CD4-positive, alpha-beta T cell treated with Interleukin-15 for 1 hour (primary cell): ENCODE measurements around the gene HDX.
"Not testable (repeated sequence)": the region's sequence is repeated elsewhere in the genome, so short reads cannot be mapped to it uniquely, and the experiment has no call there.

Experiments used
- DNase-seq: peaks from one replicate; pipeline ENCODE4 v3.0.0-alpha.2; 2020

The HDX gene

DNA sequence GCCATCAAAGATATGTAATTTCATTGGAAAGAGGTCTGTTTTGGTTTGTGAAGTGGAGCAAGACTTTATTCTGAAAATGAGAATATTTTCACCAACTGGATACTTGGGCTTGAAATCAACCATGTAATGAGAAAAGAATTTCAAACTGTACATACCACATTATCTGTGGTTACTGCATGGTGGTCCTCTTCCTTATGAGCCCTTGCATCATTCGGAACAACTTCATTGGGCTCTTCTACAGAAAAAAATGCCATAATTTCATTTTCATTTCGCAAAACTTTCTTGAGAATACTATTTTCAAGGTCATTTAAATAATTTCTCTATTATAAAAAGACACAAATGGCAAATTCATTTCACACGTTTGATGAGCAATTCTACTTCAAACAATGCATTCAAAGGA lies 165.6 kb downstream of the HDX start:
- no peak for DNase-seq

DNA sequence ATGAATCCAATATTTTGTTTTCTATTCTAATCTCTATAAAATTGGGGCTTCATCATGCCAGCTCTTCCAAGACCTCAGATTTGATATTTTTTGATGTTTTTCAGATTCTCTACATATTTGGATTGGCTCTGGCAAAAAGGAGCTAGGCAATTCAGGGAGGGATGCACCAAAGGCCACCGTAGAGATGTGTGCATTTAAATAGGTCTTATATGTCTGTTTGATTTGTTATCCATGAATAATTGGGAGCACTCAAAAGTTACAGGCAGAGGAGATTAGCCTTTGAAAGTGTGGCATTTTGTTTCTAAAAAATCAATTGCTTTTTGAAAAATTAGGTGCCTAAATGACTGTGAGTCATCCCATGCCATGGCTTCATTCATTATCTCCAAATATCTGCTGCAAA lies 167.1 kb downstream of the HDX start:
- DNase-seq = no peak

DNA sequence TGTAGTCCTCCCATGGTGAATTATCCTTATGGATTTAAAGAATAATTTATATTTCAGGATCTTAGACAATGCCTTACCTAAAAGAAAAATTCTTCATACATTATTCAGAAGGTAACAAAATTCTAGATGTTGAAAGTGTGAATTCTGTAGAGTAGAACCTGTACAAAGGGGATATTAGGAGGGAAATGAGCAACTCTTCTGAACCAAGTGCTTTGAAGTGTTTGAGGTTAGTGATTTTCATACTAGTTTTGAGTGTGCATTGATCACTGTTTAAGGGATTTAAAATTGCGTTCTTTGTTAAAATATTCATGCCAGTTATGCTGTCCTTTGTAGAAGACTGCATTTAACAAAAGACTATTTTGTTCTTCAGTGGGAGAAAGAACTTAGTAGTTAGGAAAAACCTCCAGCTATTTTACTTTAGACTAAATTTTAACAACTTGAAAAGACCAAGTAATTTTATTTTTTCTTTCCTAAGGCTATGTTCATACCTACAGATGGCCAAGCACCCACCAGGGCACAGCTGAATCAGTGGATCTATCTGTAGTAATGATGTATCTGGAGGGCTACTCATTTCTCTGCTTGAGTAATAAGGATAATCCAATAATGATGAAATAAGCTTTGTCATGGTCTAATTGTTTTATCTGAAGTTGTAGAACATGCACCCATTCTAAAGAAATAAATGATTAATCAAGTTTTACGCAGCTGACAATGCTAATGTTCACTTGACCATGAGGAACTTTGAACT lies 180.0 kb downstream of the HDX start:
- DNase-seq = no peak

DNA sequence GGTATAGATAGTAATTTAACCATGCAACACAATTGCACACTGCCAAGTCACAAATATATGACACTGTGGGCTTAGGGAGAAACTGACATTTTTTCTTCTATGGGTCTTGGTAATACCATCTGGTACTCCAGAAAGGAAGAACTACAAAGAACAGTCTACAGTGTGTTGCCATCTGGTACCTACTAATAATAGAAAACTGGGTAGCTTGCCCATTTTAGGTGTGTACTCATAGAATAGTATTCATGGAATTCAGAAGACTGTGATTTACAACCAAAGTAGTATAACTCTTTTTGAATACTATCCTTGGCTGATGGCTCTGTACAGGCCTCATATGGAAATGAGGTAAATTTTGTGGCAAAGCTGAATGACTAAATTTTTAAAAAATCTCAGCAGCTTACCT lies 181.6 kb downstream of the HDX start:
- DNase-seq = no peak

DNA sequence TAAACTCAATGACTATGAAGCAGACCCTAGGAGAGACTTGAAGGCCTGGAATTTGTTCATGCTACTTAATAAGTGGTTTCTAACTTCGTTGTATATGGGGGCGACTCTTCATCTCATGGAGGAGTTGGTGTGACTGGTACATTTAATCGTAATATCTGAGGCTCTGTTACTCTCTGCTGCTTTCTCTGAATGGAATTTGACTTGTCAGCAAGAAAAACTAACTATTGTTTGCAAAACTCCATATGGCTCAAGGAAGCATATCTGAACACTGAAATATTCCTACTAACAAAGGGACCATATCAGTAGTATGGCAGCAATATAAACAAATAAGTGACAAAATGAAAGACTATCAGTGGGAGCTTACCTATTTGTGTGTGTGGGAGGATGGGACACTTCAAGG lies 182.2 kb downstream of the HDX start:
- no peak for DNase-seq

DNA sequence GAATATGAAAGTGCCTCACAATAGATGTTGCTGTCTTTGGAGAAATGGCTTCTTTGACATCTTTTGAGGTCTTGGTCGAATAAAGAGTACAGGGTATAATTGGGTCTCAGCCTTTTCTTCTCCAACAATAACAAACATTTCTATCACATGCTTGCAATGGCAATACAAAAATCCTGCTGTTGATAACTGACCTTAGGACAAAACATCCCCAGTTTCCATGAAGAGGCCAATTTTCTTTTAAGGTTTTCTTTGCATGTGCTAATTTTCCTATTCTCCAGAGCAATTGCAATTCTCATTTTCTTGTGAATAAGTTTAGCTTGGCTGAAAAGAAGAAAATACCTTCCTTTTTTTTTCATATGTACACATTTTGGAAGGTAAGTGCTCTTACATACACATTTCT lies 183.6 kb downstream of the HDX start:
- DNase-seq = no peak

DNA sequence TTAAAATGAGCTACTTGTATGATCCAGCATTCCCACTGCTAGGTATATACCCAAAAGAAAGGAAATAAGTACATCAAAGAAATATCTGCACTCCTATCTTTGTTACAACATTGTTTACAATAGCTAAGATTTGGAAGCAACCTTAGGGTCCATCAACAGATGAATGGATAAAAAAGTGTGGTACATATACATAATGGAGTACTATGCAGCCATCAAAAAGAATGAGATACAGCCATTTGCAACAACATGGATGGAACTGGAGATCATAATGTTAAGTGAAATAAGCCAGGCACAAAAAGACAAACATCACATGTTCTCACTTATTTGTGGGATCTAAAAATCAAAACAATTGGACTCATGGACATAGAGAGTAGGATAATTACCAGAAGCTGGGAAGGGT lies 186.3 kb downstream of the HDX start:
- not testable (repeated sequence) for DNase-seq
